ENCODE data around the gene PHC2.

DNA sequence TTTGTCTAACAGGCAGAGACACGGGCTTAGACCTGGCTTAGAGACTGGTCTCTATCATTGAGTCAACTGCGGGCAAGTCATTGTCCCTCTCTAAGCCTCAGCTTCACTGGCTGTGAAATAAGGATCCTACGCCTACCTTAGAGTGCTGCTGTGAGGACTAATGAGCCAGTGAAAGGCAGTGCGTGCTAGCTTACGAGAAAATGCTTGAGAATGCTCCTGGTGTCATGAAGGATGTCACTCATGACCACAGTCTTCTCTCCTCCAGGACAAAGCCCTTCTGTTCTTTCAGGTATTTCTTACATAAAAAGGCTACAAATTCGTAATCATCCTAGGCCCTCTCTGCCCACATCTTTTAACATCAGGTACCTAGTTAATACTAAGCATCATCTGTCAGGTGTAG is 93.5 kb downstream of the PHC2 start:
- TF ChIP-seq, protein P1, sequence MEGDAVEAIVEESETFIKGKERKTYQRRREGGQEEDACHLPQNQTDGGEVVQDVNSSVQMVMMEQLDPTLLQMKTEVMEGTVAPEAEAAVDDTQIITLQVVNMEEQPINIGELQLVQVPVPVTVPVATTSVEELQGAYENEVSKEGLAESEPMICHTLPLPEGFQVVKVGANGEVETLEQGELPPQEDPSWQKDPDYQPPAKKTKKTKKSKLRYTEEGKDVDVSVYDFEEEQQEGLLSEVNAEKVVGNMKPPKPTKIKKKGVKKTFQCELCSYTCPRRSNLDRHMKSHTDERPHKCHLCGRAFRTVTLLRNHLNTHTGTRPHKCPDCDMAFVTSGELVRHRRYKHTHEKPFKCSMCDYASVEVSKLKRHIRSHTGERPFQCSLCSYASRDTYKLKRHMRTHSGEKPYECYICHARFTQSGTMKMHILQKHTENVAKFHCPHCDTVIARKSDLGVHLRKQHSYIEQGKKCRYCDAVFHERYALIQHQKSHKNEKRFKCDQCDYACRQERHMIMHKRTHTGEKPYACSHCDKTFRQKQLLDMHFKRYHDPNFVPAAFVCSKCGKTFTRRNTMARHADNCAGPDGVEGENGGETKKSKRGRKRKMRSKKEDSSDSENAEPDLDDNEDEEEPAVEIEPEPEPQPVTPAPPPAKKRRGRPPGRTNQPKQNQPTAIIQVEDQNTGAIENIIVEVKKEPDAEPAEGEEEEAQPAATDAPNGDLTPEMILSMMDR (IDR thresholded peaks at IDR 0.05; ENCODE audit: poor library complexity, severe bottlenecking), result no peak
- no peak for TF ChIP-seq POLR2AphosphoS5 (IDR thresholded peaks at IDR 0.05)
- TF ChIP-seq EZH2 (IDR thresholded peaks at IDR 0.05; ENCODE audit: borderline replicate concordance, insufficient read depth, low read length, poor library complexity, severe bottlenecking), result no peak
- no peak for TF ChIP-seq RAD21 (conservative IDR thresholded peaks at IDR 0.05)
- TF ChIP-seq EP300 (conservative IDR thresholded peaks at IDR 0.05; ENCODE audit: poor library complexity, severe bottlenecking), result no peak

Data from neural cell (in vitro differentiated cells).